Naive thymus-derived CD4-positive, alpha-beta T cell (primary cell): ENCODE results near the gene LRRN3. TPM values are rescaled to one million over a fixed set of nuclear protein-coding genes. Genes with fewer than 3 reads are reported as not detected.

ENCODE experiments used
- ATAC-seq: fragments of 150-1000 bp; cut with Tn5 transposase; 2 replicates; pipeline ENCODE4 v1.10.0; 2021; ENCODE audit warnings: mild to moderate bottlenecking, moderate library complexity
- CTCF ChIA-PET: fragments of 350-600 bp; sonication (Branson Sonifier 250); formaldehyde crosslinking; loops from one replicate; lab custom pipeline; 2021; ENCODE audit warnings: antibody characterized with exemption; lab: Charles Lee
- POLR2A ChIA-PET: fragments of 350-600 bp; sonication (Branson Sonifier 250); formaldehyde crosslinking; loops from one replicate; lab custom pipeline; 2021; ENCODE audit warnings: antibody characterized with exemption, inconsistent platforms; lab: Charles Lee
- DNase-seq, 9 donors: peaks; one replicate each; pipeline versions ENCODE4 v3.0.0 to v3.0.0-alpha.2; 2020 to 2022; ENCODE audit warnings: mixed read lengths in 1 of 9
- H3K27ac ChIP-seq: one replicate; pipeline ENCODE4 v1.7.0; 2013; ENCODE audit warnings: mild to moderate bottlenecking, low read depth, low read length, moderate library complexity
- H3K27me3 ChIP-seq, 2 donors: one replicate each; pipeline ENCODE4 v1.7.0; 2013; ENCODE audit warnings: low read length in 2 of 2, mild to moderate bottlenecking in 2 of 2, moderate library complexity in 2 of 2; ENCODE audit not compliant: control insufficient read depth in 2 of 2, insufficient read depth in 2 of 2
- H3K36me3 ChIP-seq, 3 experiments: 1 replicate in 2 of 3; 2 replicates in 1 of 3; pipeline ENCODE4 v1.7.0; 2013; ENCODE audit warnings: low read length in 3 of 3, mild to moderate bottlenecking in 3 of 3, moderate library complexity in 1 of 3; ENCODE audit not compliant: insufficient read depth in 3 of 3, control insufficient read depth in 2 of 3
- H3K4me1 ChIP-seq, 2 donors: one replicate each; pipeline ENCODE4 v1.7.0; 2013; ENCODE audit warnings: low read length in 2 of 2, mild to moderate bottlenecking in 2 of 2, moderate library complexity in 1 of 2; ENCODE audit not compliant: control insufficient read depth in 2 of 2, insufficient read depth in 2 of 2
- H3K4me3 ChIP-seq: 2 replicates; pipeline ENCODE4 v1.7.0; 2013; ENCODE audit warnings: mild to moderate bottlenecking, low read length
- H3K9me3 ChIP-seq, 3 experiments: 1 replicate in 2 of 3; 2 replicates in 1 of 3; pipeline ENCODE4 v1.7.0; 2013; ENCODE audit warnings: low read length in 3 of 3; ENCODE audit not compliant: control insufficient read depth in 2 of 3
- H3K27ac Mint-ChIP-seq, 9 donors: one replicate each; pipeline ENCODE4 v1.8.0; 2020 to 2022; ENCODE audit warnings: mixed read lengths in 9 of 9, mild to moderate bottlenecking in 8 of 9, moderate library complexity in 5 of 9, inconsistent platforms in 2 of 9
- H3K27me3 Mint-ChIP-seq, 5 donors: one replicate each; pipeline ENCODE4 v1.8.0; 2021 to 2022; ENCODE audit warnings: mixed read lengths in 5 of 5, mild to moderate bottlenecking in 1 of 5
- H3K36me3 Mint-ChIP-seq, 5 donors: one replicate each; pipeline ENCODE4 v1.8.0; 2020 to 2022; ENCODE audit warnings: mixed read lengths in 5 of 5, mild to moderate bottlenecking in 3 of 5, inconsistent platforms in 1 of 5
- H3K4me1 Mint-ChIP-seq, 7 donors: one replicate each; pipeline ENCODE4 v1.8.0; 2020 to 2022; ENCODE audit warnings: mixed read lengths in 7 of 7, mild to moderate bottlenecking in 3 of 7, inconsistent platforms in 1 of 7
- H3K4me3 Mint-ChIP-seq, 10 donors: one replicate each; pipeline ENCODE4 v1.8.0; 2020 to 2022; ENCODE audit warnings: mild to moderate bottlenecking in 10 of 10, mixed read lengths in 10 of 10, moderate library complexity in 6 of 10, inconsistent platforms in 2 of 10
- H3K9me3 Mint-ChIP-seq, 11 donors: one replicate each; pipeline ENCODE4 v1.8.0; 2020 to 2022; ENCODE audit warnings: mixed read lengths in 11 of 11, mild to moderate bottlenecking in 4 of 11, inconsistent platforms in 1 of 11, moderate library complexity in 1 of 11
- intact Hi-C, 2 donors: fragments of 100-400 bp; cut with micrococcal nuclease; formaldehyde crosslinking; loops; one replicate each; pipeline ENCODE4 v1.15.1; 2023
- polyA plus RNA-seq, 2 donors: library from polyadenylated mRNA; unstranded; fragments of 300-500 nt; fragmentation: Illumina TruSeq; gene quantifications; one replicate each; pipeline ENCODE4 v1.2.3, GENCODE V29; 2021
- total RNA-seq, 6 experiments: library from RNA in 5 of 6; stranded (reverse) in 5 of 6; gene quantifications; 1 replicate in 5 of 6; 2 replicates in 1 of 6; pipeline ENCODE4 v1.2.3 and lab custom pipeline; 2021 to 2026

LRRN3 gene
- total and polyA plus RNA-seq, 7 experiments from 2014 or later = 7.6 to 288 (median 173) TPM

GRCh38 chr7:111101856-111102646, 11.1 kb downstream of the LRRN3 start:
- Histone ChIP-seq H3K9me3 (no peaks in the 10 kb centered on the region), H3K4me3 (no peak overlapping the region), H3K4me1 (peaks cover 0 to 10% of the 10 kb centered on the region in 2 donors), H3K36me3 (peaks cover 0 to 5% (median 3%) of the 10 kb centered on the region in 3 experiments), H3K27ac (no peak overlapping the region), H3K27me3 (no peaks in the 10 kb centered on the region)
- H3K27ac Mint-ChIP-seq = peak overlapping the region in 5 of 9 donors; percentile 13 to 48 (median 34)
- no peaks in the 10 kb centered on the region for H3K27me3 Mint-ChIP-seq
- ChIA-PET POLR2A (interaction anchor here (0.6 kb wide), 1 partner anchor 8 kb away, joined by 3 read pairs; no protein-coding TSS in a partner anchor), CTCF (interaction anchor here (0.7 kb wide), 1 partner anchor 8 kb away, joined by 3 read pairs; no protein-coding TSS in a partner anchor)
- peak overlapping the region in 1 of 10 donors; percentile 37 for H3K4me3 Mint-ChIP-seq
- ATAC-seq (no peak), DNase-seq (no peak)
- H3K36me3 Mint-ChIP-seq = peaks cover 3 to 50% (median 27%) of the 10 kb centered on the region in 5 donors
- intact Hi-C loops = no loop called here
- H3K4me1 Mint-ChIP-seq = peaks cover 15 to 82% (median 73%) of the 10 kb centered on the region in 7 donors
- no peaks in the 10 kb centered on the region for H3K9me3 Mint-ChIP-seq

- no peaks in the 10 kb centered on the region for H3K27me3 Mint-ChIP-seq
- DNase-seq (no peak), ATAC-seq (no peak)
- peaks cover 3 to 48% (median 27%) of the 10 kb centered on the region in 5 donors for H3K36me3 Mint-ChIP-seq
- peak overlapping the region in 3 of 10 donors; percentile 8 to 32 (median 19) for H3K4me3 Mint-ChIP-seq
- Histone ChIP-seq H3K4me3 (no peak overlapping the region), H3K4me1 (peaks cover 0 to 4% of the 10 kb centered on the region in 2 donors), H3K36me3 (peaks cover 0 to 5% (median 3%) of the 10 kb centered on the region in 3 experiments), H3K27me3 (no peaks in the 10 kb centered on the region), H3K27ac (no peak overlapping the region), H3K9me3 (no peaks in the 10 kb centered on the region)
- no peaks in the 10 kb centered on the region for H3K9me3 Mint-ChIP-seq
- POLR2A ChIA-PET = no interaction called here
- H3K27ac Mint-ChIP-seq = peak overlapping the region in 5 of 9 donors; percentile 2 to 71 (median 62)
- H3K4me1 Mint-ChIP-seq = peaks cover 16 to 83% (median 73%) of the 10 kb centered on the region in 7 donors
- CTCF ChIA-PET = no interaction called here
- intact Hi-C loops = no loop called here
These were observed 12.2 kb downstream of the LRRN3 start for GRCh38 chr7:111103136-111103535.

GRCh38 chr7:111103678-111104274, 12.8 kb downstream of the LRRN3 start:
- Histone ChIP-seq H3K27me3 (no peaks in the 10 kb centered on the region), H3K4me1 (no peaks in the 10 kb centered on the region), H3K9me3 (no peaks in the 10 kb centered on the region), H3K27ac (no peak overlapping the region), H3K36me3 (peaks cover 0 to 5% (median 3%) of the 10 kb centered on the region in 3 experiments), H3K4me3 (no peak overlapping the region)
- no peak for ATAC-seq
- Mint-ChIP-seq H3K4me1 (peaks cover 16 to 81% (median 67%) of the 10 kb centered on the region in 7 donors), H3K9me3 (no peaks in the 10 kb centered on the region), H3K36me3 (peaks cover 3 to 45% (median 30%) of the 10 kb centered on the region in 5 donors), H3K27me3 (no peaks in the 10 kb centered on the region), H3K4me3 (peak overlapping the region in 3 of 10 donors; percentile 1 to 32 (median 17)), H3K27ac (peak overlapping the region in 4 of 9 donors; percentile 4 to 71 (median 48))
- intact Hi-C loops = loop anchor here in 1 of 2 donors (1.0 kb wide), 1 partner anchor 9 kb away; no protein-coding TSS in a partner anchor
- DNase-seq = no peak
- POLR2A ChIA-PET = interaction anchor here (0.7 to 1.0 kb wide), 2 partner anchors 9 to 91 kb away, joined by 3 read pairs; no protein-coding TSS in a partner anchor
- CTCF ChIA-PET = no interaction called here

GRCh38 chr7:111104710-111105109, 13.8 kb downstream of the LRRN3 start:
- H3K27me3 ChIP-seq = no peaks in the 10 kb centered on the region
- ChIA-PET CTCF (no interaction called here), POLR2A (interaction anchor here (0.7 to 1.1 kb wide), 3 partner anchors 10 to 92 kb away, joined by 3 read pairs; no protein-coding TSS in a partner anchor)
- H3K4me1 ChIP-seq = no peaks in the 10 kb centered on the region
- ATAC-seq (no peak), DNase-seq (no peak)
- H3K9me3 ChIP-seq = no peaks in the 10 kb centered on the region
- peak overlapping the region in 8 of 10 donors; percentile 1 to 56 (median 24) for H3K4me3 Mint-ChIP-seq
- H3K4me1 Mint-ChIP-seq = peaks cover 16 to 81% (median 69%) of the 10 kb centered on the region in 7 donors
- no peaks in the 10 kb centered on the region for H3K9me3 Mint-ChIP-seq
- intact Hi-C loops = loop anchor here in 1 of 2 donors (1.0 kb wide), 1 partner anchor 8 kb away; no protein-coding TSS in a partner anchor
- H3K27me3 Mint-ChIP-seq = no peaks in the 10 kb centered on the region
- H3K4me3 ChIP-seq = no peak overlapping the region
- peak overlapping the region in 7 of 9 donors; percentile 13 to 71 (median 44) for H3K27ac Mint-ChIP-seq
- no peak overlapping the region for H3K27ac ChIP-seq
- peaks cover 3 to 53% (median 39%) of the 10 kb centered on the region in 5 donors for H3K36me3 Mint-ChIP-seq
- H3K36me3 ChIP-seq = peaks cover 0 to 6% (median 3%) of the 10 kb centered on the region in 3 experiments

- no peaks in the 10 kb centered on the region for H3K4me1 ChIP-seq
- Mint-ChIP-seq H3K27me3 (no peaks in the 10 kb centered on the region), H3K36me3 (peaks cover 3 to 55% (median 40%) of the 10 kb centered on the region in 5 donors), H3K4me3 (peak overlapping the region in 3 of 10 donors; percentile 1 to 60 (median 18)), H3K27ac (peak overlapping the region in 3 of 9 donors; percentile 17 to 71 (median 54)), H3K4me1 (peaks cover 16 to 81% (median 67%) of the 10 kb centered on the region in 7 donors), H3K9me3 (no peaks in the 10 kb centered on the region)
- ChIA-PET CTCF (no interaction called here), POLR2A (interaction anchor here (1.0 to 1.1 kb wide), 2 partner anchors 14 to 24 kb away, joined by 3 to 7 read pairs; partner anchors contain the start of gene LRRN3)
- DNase-seq (no peak), ATAC-seq (no peak)
- no peak overlapping the region for H3K4me3 ChIP-seq
- no peaks in the 10 kb centered on the region for H3K27me3 ChIP-seq
- no peaks in the 10 kb centered on the region for H3K9me3 ChIP-seq
- H3K27ac ChIP-seq = no peak overlapping the region
- peaks cover 0 to 3% (median 2%) of the 10 kb centered on the region in 3 experiments for H3K36me3 ChIP-seq
- intact Hi-C loops = no loop called here
These were observed 14.3 kb downstream of the LRRN3 start for GRCh38 chr7:111105269-111105668.

- POLR2A ChIA-PET = interaction anchor here (0.5 kb wide), 1 partner anchor 9 kb away, joined by 3 read pairs; no protein-coding TSS in a partner anchor
- Mint-ChIP-seq H3K9me3 (no peaks in the 10 kb centered on the region), H3K4me1 (peaks cover 16 to 78% (median 63%) of the 10 kb centered on the region in 7 donors), H3K27me3 (no peaks in the 10 kb centered on the region), H3K27ac (peak overlapping the region in 4 of 9 donors; percentile 2 to 71 (median 41)), H3K36me3 (peaks cover 3 to 61% (median 44%) of the 10 kb centered on the region in 5 donors), H3K4me3 (peak overlapping the region in 1 of 10 donors; percentile 15)
- DNase-seq = no peak
- CTCF ChIA-PET = interaction anchor here (1.2 to 1.6 kb wide), 2 partner anchors 9 to 10 kb away, joined by 4 to 8 read pairs; no protein-coding TSS in a partner anchor
- H3K4me1 ChIP-seq = no peaks in the 10 kb centered on the region
- intact Hi-C loops = no loop called here
- no peak for ATAC-seq
- no peak overlapping the region for H3K27ac ChIP-seq
- H3K36me3 ChIP-seq = peaks cover 0 to 3% (median 2%) of the 10 kb centered on the region in 3 experiments
- no peak overlapping the region for H3K4me3 ChIP-seq
- no peaks in the 10 kb centered on the region for H3K9me3 ChIP-seq
- no peaks in the 10 kb centered on the region for H3K27me3 ChIP-seq
These were observed 16.7 kb downstream of the LRRN3 start for GRCh38 chr7:111107579-111107978.
